GM19372 (cell line): ENCODE measurements around the gene CFAP300.

ENCODE experiments used
- ATAC-seq: cut with Tn5 transposase; IDR thresholded peaks from one replicate; pipeline ENCODE4 v1.9.1; 2021; ENCODE audit warnings: mild to moderate bottlenecking, low read depth, moderate library complexity; ENCODE audit not compliant: unreplicated experiment

CFAP300 gene

DNA sequence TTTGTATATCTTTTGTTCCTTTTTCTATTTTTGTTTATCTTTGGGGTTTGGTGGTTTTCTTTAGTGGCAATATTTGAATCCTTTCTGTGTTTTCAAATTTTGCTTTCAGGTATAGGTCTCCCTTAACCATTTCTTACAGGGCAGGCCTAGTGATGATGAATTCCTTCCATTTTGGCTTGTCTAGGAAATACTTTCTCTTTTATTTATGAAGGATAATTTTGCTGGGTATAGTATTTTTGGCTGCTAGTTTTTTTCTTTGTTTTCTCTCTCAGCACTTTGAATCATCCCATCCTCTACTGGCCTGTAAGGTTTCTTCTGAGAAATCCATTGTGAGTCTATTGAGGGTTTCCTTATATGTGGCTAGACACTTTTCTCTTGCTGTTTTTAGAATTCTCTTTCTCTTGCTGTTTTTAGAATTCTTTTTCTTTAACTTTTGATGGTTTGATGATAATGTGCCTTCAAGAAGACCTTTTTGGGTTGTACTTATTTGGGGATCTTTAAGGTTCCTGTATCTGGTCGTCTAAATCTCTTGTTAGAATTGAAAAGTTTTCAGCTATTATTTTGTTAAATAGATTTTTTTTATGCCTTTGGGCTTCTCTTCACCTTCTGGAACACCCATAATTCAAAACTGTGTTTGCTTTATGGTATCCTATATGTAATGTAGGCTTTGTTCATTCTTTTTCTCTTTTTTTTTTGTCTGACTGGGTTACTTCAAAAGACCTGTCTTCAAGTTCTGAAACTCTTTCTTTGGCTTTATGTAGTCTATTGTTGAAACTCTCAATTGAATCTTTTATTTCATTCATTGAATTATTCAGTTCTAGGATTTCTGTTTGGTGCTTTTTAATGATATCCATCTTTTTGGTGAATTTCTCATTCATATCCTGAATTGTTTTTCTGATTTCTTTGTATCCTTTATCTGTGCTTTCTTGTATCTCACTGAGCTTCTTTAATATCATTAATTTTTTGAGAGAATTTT, 24.5 kb downstream of the CFAP300 start:
- no peak for ATAC-seq

DNA sequence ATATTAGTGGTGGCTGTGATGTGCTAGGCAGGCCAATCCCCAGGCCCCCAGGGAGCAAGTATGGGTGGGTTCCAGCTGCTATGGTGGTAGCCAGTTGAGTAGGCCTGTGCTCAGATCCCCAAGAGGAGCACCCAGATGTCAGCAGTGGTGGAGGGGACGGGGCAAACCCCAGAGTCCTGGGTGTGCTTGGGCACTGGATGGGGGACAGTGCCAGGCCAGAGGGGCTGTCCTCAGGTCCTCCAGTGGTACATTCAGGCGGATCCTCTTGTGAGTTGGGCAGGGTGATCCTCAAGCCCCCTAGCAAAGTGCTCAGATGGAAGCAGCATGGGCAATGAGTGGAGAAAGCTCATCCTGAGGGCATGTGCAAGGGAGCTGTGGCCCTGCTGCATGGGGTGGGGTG, 26.0 kb downstream of the CFAP300 start:
- ATAC-seq = no peak

DNA sequence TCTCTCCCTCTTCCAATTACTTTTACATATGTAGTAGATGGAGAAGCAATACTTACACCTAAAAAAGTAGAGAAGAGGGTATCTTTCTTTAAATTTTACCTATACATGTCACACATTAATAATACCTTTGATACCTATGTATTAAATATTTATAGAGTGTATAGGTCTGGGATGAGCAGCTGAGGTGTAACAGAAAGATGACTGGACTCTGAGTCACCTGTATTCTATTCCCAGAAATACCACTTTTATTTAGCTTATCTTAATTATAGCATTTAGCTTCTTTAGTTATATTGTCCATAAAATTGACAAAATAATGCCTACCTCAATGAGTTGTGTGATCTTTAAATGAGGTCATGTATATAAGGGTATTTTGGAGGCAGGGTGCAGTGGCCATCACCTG, 32.4 kb downstream of the CFAP300 start:
- ATAC-seq = no peak

DNA sequence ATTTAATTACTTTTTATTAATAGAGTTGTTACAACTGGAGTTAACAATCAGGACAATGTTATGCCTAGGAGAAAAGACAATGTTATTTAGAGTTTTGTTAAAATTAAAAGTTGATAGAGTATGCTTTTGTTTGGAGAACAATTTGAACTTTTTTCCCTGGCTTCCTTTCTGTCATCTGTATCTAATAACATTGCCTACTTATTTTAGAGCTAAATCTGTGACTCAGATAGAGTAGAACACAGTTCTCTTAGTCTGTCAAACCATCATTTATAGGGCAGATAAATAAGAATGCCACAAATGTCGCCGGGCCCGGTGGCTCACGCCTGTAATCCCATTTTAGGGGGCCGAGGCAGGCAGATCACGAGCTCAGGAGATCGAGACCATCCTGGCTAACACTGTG, 34.1 kb downstream of the CFAP300 start:
- ATAC-seq = no peak

DNA sequence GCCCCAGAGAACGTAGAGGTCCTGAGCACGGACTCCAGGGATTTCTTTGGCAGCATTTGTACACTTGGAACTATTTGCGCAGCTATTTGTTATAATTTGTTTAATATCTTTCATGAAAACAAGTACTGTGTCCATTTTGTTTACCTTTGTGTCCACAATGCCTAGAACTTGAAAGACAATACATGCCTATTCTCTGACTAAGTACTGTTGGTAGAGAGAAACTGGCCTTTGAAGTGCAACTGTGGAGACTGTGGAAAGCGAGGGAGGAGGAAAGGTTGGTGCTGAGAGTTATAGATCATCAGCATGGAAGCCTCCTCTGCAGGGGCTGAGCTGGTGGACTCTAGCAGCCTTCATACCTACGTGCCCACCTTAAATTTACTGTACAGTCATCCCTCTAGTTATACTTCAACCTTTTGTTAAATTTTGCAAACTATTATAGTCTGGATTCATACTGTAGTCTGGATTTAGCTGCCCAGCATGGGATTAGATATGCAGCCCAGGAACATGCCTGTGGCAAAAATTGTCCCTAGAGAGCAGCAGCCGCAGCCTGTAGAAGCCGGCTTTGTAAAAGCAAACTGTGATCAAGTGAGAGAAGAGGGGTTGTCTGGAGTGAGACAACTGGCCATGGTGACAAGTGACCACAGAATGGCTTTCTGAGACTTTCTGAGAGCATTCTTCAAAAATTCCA, 38.8 kb downstream of the CFAP300 start:
- ATAC-seq = no peak

DNA sequence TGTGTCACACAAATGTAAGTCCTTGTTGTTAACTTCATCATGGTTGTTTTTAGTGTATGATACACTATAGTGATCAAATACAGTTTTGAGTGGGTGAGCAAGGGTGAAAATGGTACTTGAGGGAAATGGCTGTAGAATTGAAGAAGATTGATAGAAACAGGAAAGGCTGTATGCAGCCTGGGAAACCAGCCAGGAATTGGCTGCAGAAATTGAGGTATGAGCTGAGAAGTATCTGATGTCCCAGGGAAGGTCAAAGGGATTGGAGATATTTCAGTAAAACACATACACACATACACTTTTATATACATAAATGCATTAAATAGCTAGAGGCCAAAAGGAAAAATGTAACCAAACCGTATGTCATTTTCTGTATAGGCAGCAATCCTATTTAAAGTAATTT, 49.9 kb downstream of the CFAP300 start:
- no peak for ATAC-seq

DNA sequence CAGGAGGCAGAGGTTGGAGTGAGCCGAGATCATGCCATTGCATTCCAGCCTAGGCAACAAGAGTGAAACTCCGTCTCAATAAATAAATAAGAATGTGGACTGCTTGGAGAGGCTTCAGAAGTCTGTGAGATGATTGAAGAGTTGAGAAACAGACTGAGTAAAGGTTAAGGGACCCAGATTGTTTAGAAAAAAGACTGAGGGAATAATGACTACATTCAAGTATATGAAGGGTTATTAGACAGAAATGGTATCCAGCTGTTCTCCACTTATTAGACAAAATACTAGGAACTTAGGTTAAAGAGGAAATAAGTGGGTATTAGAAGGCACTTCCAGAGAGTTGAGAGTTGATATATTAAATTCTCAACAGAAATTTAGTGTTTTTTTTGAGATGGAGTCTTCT, 52.5 kb downstream of the CFAP300 start:
- ATAC-seq = no peak

DNA sequence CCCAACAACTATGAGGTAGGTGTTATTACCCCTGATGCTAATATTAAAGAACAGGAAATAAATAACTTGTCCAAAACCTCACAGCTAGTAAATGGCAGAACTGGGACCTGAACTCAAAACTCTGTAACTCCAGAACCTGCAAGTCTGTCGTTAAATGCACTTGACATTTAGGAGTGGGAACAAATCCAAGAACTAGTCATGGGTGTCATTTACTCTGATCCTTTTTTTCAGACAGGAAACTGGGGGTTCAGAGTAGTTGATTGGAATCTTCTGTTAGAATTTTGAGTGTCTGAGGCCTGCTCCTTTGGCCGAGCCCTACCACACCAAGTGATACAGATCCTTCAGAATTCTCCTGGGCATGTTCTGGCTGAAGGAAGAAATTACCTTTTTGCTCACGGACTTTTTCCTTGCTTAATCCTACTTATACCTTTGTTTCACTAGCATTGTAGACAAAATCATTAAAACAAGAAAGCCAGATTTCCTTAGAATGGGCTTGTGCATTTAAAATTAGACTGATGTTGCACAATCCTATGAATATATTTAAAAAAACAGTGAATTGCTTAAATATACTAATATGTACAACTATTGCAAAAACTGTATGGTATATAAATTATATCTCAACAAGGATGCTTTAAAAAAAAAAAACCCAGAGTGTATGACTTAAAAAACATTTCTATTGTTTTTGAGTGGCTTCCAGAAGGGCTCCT, 61.6 kb downstream of the CFAP300 start:
- ATAC-seq = no peak

DNA sequence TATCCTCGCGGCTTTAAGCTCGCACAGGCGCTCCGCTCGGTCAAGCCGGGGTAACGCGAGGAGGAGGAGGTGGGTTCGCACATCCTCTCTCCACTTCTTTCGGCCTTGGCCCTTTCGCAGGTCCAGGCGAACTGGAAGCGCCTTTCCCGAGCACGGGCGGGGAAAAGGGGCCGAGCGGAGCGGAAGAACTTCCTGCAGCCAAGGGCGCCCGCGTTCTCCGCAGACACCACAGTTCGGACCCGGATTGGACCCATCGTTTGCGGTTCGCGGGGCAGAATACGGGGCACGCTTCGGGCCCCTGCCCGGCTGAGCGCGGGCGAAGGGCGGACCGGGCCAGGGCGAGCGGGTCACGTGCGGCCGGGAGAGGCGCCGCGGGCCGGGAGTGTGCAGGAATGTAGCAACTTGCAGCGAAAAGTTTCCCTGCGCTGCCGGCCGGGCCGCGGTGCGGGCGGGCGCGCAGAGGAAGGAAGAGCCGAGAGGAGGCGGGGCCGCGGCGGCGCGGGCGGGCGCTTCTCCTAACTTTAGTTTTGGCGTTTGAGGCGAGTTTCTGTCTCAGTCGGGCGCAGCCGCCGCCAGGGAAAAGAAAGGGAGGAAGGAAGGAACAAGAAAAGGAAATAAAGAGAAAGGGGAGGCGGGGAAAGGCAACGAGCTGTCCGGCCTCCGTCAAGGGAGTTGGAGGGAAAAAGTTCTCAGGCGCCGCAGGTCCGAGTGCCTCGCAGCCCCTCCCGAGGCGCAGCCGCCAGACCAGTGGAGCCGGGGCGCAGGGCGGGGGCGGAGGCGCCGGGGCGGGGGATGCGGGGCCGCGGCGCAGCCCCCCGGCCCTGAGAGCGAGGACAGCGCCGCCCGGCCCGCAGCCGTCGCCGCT, 62.9 kb downstream of the CFAP300 start, which contains the start of gene YAP1:
YAP1 (plus strand) TSS at position 552 of the 865 bp plus-strand sequence. CDS start 402 bp downstream, outside the sequence.
- peak; percentile 85 for ATAC-seq

DNA sequence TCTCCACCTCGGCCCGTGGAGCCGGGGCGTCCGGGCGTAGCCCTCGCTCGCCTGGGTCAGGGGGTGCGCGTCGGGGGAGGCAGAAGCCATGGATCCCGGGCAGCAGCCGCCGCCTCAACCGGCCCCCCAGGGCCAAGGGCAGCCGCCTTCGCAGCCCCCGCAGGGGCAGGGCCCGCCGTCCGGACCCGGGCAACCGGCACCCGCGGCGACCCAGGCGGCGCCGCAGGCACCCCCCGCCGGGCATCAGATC, 63.4 kb downstream of the CFAP300 start:
- peak; percentile 26 for ATAC-seq

DNA sequence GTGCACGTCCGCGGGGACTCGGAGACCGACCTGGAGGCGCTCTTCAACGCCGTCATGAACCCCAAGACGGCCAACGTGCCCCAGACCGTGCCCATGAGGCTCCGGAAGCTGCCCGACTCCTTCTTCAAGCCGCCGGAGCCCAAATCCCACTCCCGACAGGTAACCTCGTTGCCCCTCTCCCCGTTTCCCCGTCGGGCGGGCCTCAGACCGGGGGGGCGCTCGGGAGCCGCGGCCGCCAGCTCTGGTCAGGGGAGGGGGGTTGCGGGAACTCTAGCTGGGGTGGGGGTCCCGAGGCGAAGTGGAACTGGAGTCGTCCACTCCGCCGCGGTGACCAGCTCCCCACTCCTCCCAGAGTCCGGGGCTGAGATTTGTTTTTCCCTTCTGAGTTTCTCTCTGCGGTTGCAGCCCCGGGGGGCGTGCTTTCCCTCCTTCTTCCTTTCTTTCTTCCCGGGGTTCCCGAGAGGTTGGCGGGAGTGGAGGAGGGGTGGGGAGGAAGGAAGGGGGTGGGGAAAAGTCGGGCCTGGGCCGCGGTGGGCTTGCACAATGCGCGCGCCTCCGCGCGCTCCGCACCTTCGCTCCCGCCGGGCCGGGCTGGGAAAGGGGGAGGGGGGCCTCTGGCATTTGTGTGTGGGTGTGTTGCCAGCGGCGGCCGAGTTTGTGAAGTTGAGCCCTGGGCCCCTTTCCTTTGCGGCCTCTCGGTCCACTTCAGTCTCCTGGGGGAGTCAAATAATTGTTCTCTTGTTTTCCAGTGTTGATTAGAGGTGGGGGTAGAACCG, 64.0 kb downstream of the CFAP300 start:
- no peak for ATAC-seq

DNA sequence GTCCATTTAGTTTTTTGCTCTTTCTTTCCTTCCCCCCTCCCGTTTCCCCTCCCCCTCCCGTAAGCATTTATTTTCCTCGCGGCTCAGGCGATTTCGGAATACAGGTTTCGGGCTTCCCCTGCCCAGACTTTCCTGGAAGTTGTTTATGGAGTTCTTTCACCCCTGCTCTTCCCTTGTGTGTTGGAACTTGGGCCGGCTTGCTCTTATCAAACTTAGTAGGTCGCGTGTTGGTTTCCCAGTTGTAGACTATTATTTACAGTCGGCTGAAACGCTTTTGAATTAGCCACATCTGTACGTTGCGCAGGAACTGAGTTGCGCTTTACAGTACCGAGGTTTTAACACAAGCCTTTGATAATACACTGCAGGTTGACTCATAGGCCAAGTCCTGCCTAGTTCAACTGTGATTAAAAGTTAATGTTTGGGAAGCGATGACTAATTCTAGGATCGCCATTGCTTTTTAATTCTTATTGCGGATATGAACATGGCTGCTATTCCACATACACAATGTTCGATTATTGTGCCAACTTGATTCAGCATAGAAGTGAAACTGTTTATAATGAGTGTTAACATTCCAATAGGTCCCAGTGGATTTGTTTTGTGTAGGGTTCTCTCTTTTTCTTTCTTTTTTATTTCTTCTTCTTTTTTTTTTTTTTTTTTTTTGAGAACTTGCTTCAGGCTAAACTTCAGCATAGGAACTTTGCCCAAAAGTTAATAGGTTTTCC, 64.7 kb downstream of the CFAP300 start:
- no peak for ATAC-seq

DNA sequence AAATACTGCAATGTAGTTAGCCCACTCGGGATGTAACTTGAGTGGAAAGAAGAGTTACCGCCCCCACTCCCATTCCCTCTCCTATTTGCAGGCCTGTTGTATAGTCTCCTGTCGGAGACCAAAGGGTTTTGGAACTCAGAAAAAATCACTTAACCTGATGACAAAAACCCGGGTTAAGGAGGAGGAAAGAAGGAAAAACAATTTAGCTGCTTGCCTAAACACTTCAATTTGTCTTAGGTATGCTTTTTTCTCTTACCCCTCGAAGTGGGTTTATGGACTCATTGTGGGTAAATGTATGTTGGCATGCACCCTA, 65.2 kb downstream of the CFAP300 start:
- no peak for ATAC-seq

DNA sequence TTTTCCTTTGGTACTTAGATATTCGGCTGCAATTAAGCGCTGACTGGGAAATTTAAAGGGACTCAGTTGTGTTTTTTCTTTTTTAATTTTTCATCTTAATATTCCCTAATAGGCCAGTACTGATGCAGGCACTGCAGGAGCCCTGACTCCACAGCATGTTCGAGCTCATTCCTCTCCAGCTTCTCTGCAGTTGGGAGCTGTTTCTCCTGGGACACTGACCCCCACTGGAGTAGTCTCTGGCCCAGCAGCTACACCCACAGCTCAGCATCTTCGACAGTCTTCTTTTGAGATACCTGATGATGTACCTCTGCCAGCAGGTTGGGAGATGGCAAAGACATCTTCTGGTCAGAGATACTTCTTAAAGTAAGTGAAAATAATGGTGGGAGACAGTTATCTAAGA, 66.8 kb downstream of the CFAP300 start:
- no peak for ATAC-seq

DNA sequence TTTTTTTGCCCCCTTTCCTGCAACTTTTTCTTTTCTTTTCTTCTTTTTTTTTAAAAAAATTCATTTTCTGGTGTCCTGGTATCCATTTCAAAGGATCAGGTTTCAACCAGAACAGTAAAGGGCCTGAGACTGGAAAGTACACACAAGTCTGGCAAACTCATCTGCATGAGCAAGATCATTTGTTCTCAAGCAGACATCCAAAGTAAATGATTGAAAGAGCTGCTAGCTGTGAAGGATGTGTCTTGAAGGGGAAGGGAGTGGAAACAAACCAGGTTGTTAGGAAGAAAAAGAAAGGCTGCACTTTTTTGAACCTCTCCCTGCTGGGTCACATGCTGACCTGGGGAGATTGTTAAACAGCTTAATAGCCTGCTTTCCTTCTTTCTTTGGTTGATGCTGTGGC, 68.3 kb downstream of the CFAP300 start:
- ATAC-seq = no peak

DNA sequence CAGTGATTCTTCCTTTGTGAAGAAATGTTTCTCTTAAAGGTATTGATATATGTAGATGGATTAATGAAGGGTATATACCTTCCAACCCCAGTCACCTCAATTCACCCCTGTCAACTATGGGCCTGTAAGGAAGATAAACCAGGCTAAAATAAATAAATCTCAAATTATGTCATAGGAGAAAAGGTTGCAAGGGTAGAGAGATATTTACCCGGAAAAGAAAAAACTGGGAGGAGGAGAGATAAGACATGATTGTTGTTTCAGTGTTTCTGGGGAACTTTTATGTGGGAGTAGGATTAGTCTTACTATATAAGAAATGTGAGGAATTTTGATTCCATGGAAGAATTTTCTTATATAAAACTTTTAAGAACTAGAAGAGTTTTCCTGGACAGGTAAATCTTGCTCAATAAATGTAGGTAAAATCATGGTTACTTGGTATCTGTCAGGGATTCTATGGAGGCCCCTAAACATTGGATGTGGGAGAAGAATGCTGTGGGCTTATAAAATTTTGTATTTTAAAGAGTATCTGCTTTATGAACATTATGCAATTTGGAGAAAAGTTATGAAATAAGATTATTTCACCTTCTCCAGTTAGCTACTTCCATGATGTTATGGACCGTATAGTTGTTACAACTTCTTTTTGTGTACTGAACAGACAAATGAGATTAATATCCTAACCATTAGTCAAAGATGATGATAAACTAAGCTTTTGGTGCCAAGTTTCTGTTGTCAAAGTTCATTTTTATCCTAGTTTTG, 69.4 kb downstream of the CFAP300 start:
- no peak for ATAC-seq

DNA sequence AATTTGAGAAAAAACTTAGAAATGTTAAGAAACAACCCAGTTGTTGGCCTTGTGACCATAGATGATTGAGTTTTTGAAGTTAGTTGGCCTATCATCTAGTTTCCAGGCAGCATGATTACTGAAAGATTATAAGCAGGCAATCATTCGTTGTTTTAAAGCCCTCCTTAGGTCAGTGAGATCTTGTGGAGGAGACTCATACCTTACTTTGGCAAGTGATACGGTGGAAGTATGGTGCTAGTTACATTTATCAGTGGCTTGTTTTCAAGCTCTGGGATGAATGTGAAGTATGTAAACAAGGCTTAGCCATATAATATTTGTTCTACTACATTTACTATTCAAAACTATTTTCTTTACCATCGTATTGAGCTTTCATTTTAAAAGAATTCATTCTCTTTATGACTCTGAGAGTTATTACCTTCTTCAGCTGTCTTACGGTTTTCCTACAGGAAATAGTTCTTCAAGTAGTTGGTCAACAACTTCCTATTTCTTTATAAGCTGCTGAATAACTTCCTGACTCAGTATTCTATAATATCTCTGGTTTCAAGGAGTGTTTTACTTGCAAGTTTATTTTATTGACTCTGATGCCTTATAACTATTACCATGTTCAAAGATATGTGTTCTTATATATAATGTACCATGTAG, 70.4 kb downstream of the CFAP300 start:
- ATAC-seq = no peak

DNA sequence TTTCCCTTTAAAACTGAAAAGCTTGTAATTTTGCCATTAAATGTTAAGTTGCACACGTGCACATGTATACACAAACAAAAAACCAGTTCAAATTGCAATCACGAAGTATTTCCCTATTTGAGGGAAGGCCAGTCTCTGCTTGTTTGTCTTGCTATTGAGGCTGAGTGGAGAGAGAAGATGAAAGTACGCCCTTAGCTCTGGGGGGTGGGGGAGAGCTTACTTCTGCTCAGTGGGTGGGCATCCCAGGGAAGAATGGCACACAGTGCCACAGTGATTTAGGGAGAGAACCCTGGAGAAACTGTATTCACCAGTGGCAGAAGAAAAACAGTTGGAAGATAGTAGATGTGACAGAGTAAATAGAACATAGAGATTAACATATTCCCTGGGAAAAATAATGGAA, 71.7 kb downstream of the CFAP300 start:
- ATAC-seq = no peak
